Spleen (tissue), 11 donors: ENCODE results near the gene TEDC1. TPM values are rescaled to one million over a fixed set of nuclear protein-coding genes. Genes with fewer than 3 reads are reported as not detected.

Source experiments
- DNase-seq: peaks from one replicate; pipeline ENCODE4 v3.0.0-alpha.2; 2020
- H3K27ac ChIP-seq, 8 donors: fragments of 200-600 bp; sonication (generic) in 7 of 8; 1 replicate in 4 of 8; 2 replicates in 4 of 8; pipeline versions ENCODE4 v1.5.0 to v1.8.0; 2016 to 2021; ENCODE audit warnings: inconsistent platforms in 4 of 8, mild to moderate bottlenecking in 4 of 8, moderate library complexity in 1 of 8
- H3K27me3 ChIP-seq, 7 donors: fragments of 200-600 bp; sonication (generic) in 6 of 7; replicated peaks in 1 of 7; 1 replicate in 4 of 7; 2 replicates in 3 of 7; pipeline versions ENCODE4 v1.5.0 to v1.8.0; 2016 to 2021; ENCODE audit warnings: inconsistent platforms in 3 of 7, mild to moderate bottlenecking in 1 of 7
- H3K36me3 ChIP-seq, 6 donors: fragments of 200-600 bp; sonication (generic) in 5 of 6; 1 replicate in 4 of 6; 2 replicates in 2 of 6; pipeline versions ENCODE4 v1.5.0 to v1.8.0; 2016 to 2021; ENCODE audit warnings: inconsistent platforms in 2 of 6
- H3K4me1 ChIP-seq, 6 donors: fragments of 200-600 bp; sonication (generic) in 5 of 6; 1 replicate in 3 of 6; 2 replicates in 3 of 6; pipeline versions ENCODE4 v1.5.0 to v1.8.0; 2016 to 2021; ENCODE audit warnings: inconsistent platforms in 3 of 6
- H3K4me3 ChIP-seq, 8 donors: fragments of 200-600 bp; sonication (generic) in 7 of 8; 1 replicate in 4 of 8; 2 replicates in 4 of 8; pipeline versions ENCODE4 v1.5.0 to v1.8.0; 2016 to 2021; ENCODE audit warnings: inconsistent platforms in 4 of 8, mild to moderate bottlenecking in 4 of 8, moderate library complexity in 2 of 8
- H3K9me3 ChIP-seq, 8 donors: fragments of 200-600 bp; sonication (generic) in 7 of 8; 1 replicate in 4 of 8; 2 replicates in 4 of 8; pipeline versions ENCODE4 v1.5.0 to v1.8.0; 2016 to 2021; ENCODE audit warnings: inconsistent platforms in 4 of 8
- CTCF ChIP-seq, 11 experiments: fragments of 200-600 bp in 7 of 11; fragments of 450-650 bp in 4 of 11; sonication (generic) in 4 of 11; IDR thresholded peaks in 8 of 11; conservative IDR thresholded peaks in 3 of 11; 1 replicate in 7 of 11; 2 replicates in 4 of 11; pipeline versions ENCODE4 v1.4.0 to v1.8.0; 2016 to 2021; ENCODE audit warnings: antibody characterized with exemption in 11 of 11, inconsistent platforms in 4 of 11, mild to moderate bottlenecking in 1 of 11
- POLR2A ChIP-seq, 3 donors: fragments of 450-650 bp; IDR thresholded peaks; one replicate each; pipeline ENCODE4 v1.5.1; 2017; ENCODE audit warnings: antibody characterized with exemption in 3 of 3, mild to moderate bottlenecking in 1 of 3
- POLR2AphosphoS5 ChIP-seq, 3 donors: sonication (generic); formaldehyde crosslinking; IDR thresholded peaks; one replicate each; pipeline ENCODE4 v1.5.1; 2017; ENCODE audit warnings: antibody characterized with exemption in 3 of 3
- WGBS, 5 donors: extraction: QIAGEN DNeasy Blood & Tissue Kit in 3 of 5; methylation state at CpG; one replicate each; pipeline versions ENCODE4 v1.1.5 to v1.1.7; 2013 to 2018; 5-methylcytosine and 5-hydroxymethylcytosine counted together
- intact Hi-C: fragments of 100-400 bp; cut with DNase I; formaldehyde crosslinking; loops from one replicate; pipeline ENCODE4 v1.15.0; 2023; ENCODE audit warnings: low total_unique reads
- polyA plus RNA-seq, 3 donors: library from polyadenylated mRNA; stranded (reverse); fragments of 200-250 nt; gene quantifications; one replicate each; pipeline ENCODE4 v1.2.1, GENCODE V29; 2013
- total RNA-seq, 7 donors: library from RNA; depleted of rRNA in 3 of 7; stranded (reverse); fragments of >200 nt in 3 of 7; fragmentation: NEBNext Ultra II Directional in 4 of 7; extraction: Animal tissue kit (Norgen Biotek cat#: 25700) in 4 of 7; gene quantifications; one replicate each; pipeline versions ENCODE4 v1.1.0 to v1.2.1, GENCODE V29; 2016 to 2021
- donor health status: healthy with polysubstance abuse.
- donor health status: DM: no; HTN: no; CAD: no; lungs with moderate emphysema.
- donor health status: DM: no; HTN: no; CAD: no.
- donor health status: Bipolar disorder and iron deficiency.
- donor health status: healthy.
- donor health status: DM: no; HTN: no; CAD: no.
- donor health status: DM: yes; HTN: yes; CAD: no.

Gene TEDC1
- total and polyA plus RNA-seq, 10 donors = 5.3 to 31.5 (median 12.3) TPM

- Histone ChIP-seq H3K36me3 (peaks cover 0 to 21% (median 5%) of the 10 kb centered on the region in 6 donors), H3K4me1 (peaks cover 39 to 95% (median 85%) of the 10 kb centered on the region in 6 donors), H3K27ac (peak overlapping the region in 6 of 8 donors; percentile 7 to 95 (median 90)), H3K4me3 (peak overlapping the region in 4 of 8 donors; percentile 8 to 89 (median 43)), H3K9me3 (no peaks in the 10 kb centered on the region), H3K27me3 (peaks cover 0 to 82% (median 44%) of the 10 kb centered on the region in 7 donors)
- peak; percentile 88 for DNase-seq
- TF ChIP-seq POLR2AphosphoS5 (IDR thresholded peaks at IDR 0.05) = no peak
- TF ChIP-seq CTCF (IDR thresholded peaks at IDR 0.05 in 8 of 11, conservative IDR thresholded peaks at IDR 0.05 in 3 of 11) = no peak
- no peak for TF ChIP-seq POLR2A (IDR thresholded peaks at IDR 0.05)
- intact Hi-C loops = no loop called here
- WGBS, 5 donors = 7 to 40% (median 34%) methylated on average over 29 to 56 of the region's 56 CpGs
Measured at GRCh38 chr14:105477660-105478397, 13.2 kb upstream of the TEDC1 start.

GRCh38 chr14:105478398-105479251 is 12.4 kb upstream of the TEDC1 start:
- DNase-seq = no peak
- no peaks in the 10 kb centered on the region for H3K9me3 ChIP-seq
- H3K27ac ChIP-seq = peak overlapping the region in 6 of 8 donors; percentile 7 to 95 (median 90)
- 38 to 71% (median 50%) methylated on average over 7 to 81 of the region's 81 CpGs for WGBS, 5 donors
- H3K4me1 ChIP-seq = peaks cover 35 to 95% (median 86%) of the 10 kb centered on the region in 6 donors
- peaks cover 0 to 74% (median 42%) of the 10 kb centered on the region in 7 donors for H3K27me3 ChIP-seq
- intact Hi-C loops = no loop called here
- peak overlapping the region in 4 of 8 donors; percentile 4 to 89 (median 10) for H3K4me3 ChIP-seq
- peaks cover 0 to 21% (median 5%) of the 10 kb centered on the region in 6 donors for H3K36me3 ChIP-seq
- no peak for TF ChIP-seq CTCF (IDR thresholded peaks at IDR 0.05 in 8 of 11, conservative IDR thresholded peaks at IDR 0.05 in 3 of 11)
- no peak for TF ChIP-seq POLR2A (IDR thresholded peaks at IDR 0.05)
- no peak for TF ChIP-seq POLR2AphosphoS5 (IDR thresholded peaks at IDR 0.05)

- Histone ChIP-seq H3K36me3 (peaks cover 0 to 21% (median 5%) of the 10 kb centered on the region in 6 donors), H3K4me3 (no peak overlapping the region), H3K27me3 (peaks cover 0 to 65% (median 35%) of the 10 kb centered on the region in 7 donors), H3K4me1 (peaks cover 35 to 98% (median 89%) of the 10 kb centered on the region in 6 donors), H3K9me3 (no peaks in the 10 kb centered on the region), H3K27ac (peak overlapping the region in 6 of 8 donors; percentile 80 to 95 (median 90))
- WGBS, 5 donors = 46 to 67% (median 54%) methylated on average over 22 to 34 of the region's 34 CpGs
- intact Hi-C loops = no loop called here
- DNase-seq = no peak
- TF ChIP-seq POLR2AphosphoS5 (IDR thresholded peaks at IDR 0.05) (peak in 1 of 3 donors; percentile 32), CTCF (IDR thresholded peaks at IDR 0.05 in 8 of 11, conservative IDR thresholded peaks at IDR 0.05 in 3 of 11) (no peak), POLR2A (IDR thresholded peaks at IDR 0.05) (no peak)
Measured at GRCh38 chr14:105479431-105480158, 11.5 kb upstream of the TEDC1 start.
